Endothelial cell of hepatic sinusoid (primary cell): ENCODE results near the gene DTX2.
"Not testable (repeated sequence)": the region's sequence is repeated elsewhere in the genome, so short reads cannot be mapped to it uniquely, and the experiment has no call there.

Experiments used
- in situ Hi-C: cut with HindIII; loops from 2 replicates; pipeline ENCODE4 v1.10.0; 2017; ENCODE audit warnings: low sequenced_read_pairs

DTX2 gene

GRCh38 chr7:76461464-76462101 lies at the start of gene DTX2:
DTX2 (plus strand) TSS chr7:76461709; CDS start chr7:76480510, 18,801 bp downstream.
- in situ Hi-C loops, result not testable (repeated sequence)

GRCh38 chr7:76412249-76412648 lies 49.3 kb upstream of the DTX2 start:
- in situ Hi-C loops, result no loop called here

GRCh38 chr7:76417654-76418310 lies 43.7 kb upstream of the DTX2 start:
- in situ Hi-C loops, result not testable (repeated sequence)

- in situ Hi-C loops, result loop anchor here (5.0 to 10.0 kb wide), 3 partner anchors 84 to 226 kb away; partner anchors contain the start of gene HSPB1
Observed at GRCh38 chr7:76421097-76421496, 40.4 kb upstream of the DTX2 start.

GRCh38 chr7:76423666-76424412 lies 37.7 kb upstream of the DTX2 start:
- in situ Hi-C loops, result loop anchor here (5.0 to 10.0 kb wide), 3 partner anchors 87 to 229 kb away; partner anchors contain the start of gene HSPB1

- in situ Hi-C loops, result loop anchor here (5.0 to 10.0 kb wide), 3 partner anchors 87 to 230 kb away; partner anchors contain the start of gene HSPB1
Observed at GRCh38 chr7:76424413-76425111, 36.9 kb upstream of the DTX2 start, which contains the start of gene ZP3. ZP3 (plus strand) TSS chr7:76424950; CDS start chr7:76424965, 15 bp downstream.

- in situ Hi-C loops, result loop anchor here (10.0 kb wide), 2 partner anchors 120 to 230 kb away; partner anchors contain the start of gene HSPB1
Observed at GRCh38 chr7:76425156-76425555, 36.4 kb upstream of the DTX2 start.

GRCh38 chr7:76425558-76425957 lies 36.0 kb upstream of the DTX2 start:
- in situ Hi-C loops, result loop anchor here (10.0 kb wide), 2 partner anchors 121 to 231 kb away; partner anchors contain the start of gene HSPB1

GRCh38 chr7:76426246-76426645 lies 35.3 kb upstream of the DTX2 start:
- in situ Hi-C loops, result loop anchor here (10.0 kb wide), 2 partner anchors 121 to 231 kb away; partner anchors contain the start of gene HSPB1

GRCh38 chr7:76427635-76428034 lies 33.9 kb upstream of the DTX2 start:
- in situ Hi-C loops, result loop anchor here (10.0 kb wide), 2 partner anchors 123 to 233 kb away; partner anchors contain the start of gene HSPB1

- in situ Hi-C loops, result loop anchor here (10.0 kb wide), 2 partner anchors 123 to 233 kb away; partner anchors contain the start of gene HSPB1
Observed at GRCh38 chr7:76428149-76428823, 33.2 kb upstream of the DTX2 start.

GRCh38 chr7:76428868-76429805 lies 32.4 kb upstream of the DTX2 start:
- in situ Hi-C loops, result loop anchor here (10.0 kb wide), 2 partner anchors 124 to 234 kb away; partner anchors contain the start of gene HSPB1

GRCh38 chr7:76430211-76430610 lies 31.3 kb upstream of the DTX2 start:
- in situ Hi-C loops, result no loop called here

GRCh38 chr7:76430836-76431235 lies 30.7 kb upstream of the DTX2 start:
- in situ Hi-C loops, result no loop called here

GRCh38 chr7:76437873-76438272 lies 23.6 kb upstream of the DTX2 start:
- in situ Hi-C loops, result not testable (repeated sequence)

GRCh38 chr7:76439120-76439888 lies 22.2 kb upstream of the DTX2 start:
- in situ Hi-C loops, result not testable (repeated sequence)

GRCh38 chr7:76440404-76440803 lies 21.1 kb upstream of the DTX2 start:
- in situ Hi-C loops, result not testable (repeated sequence)

- in situ Hi-C loops, result not testable (repeated sequence)
Observed at GRCh38 chr7:76441792-76442191, 19.7 kb upstream of the DTX2 start.
